Smooth muscle cell (in vitro differentiated cells): Measurements from ENCODE around the gene ACSL3. TPM values are rescaled to one million over a fixed set of nuclear protein-coding genes. Genes with fewer than 3 reads are reported as not detected.

Experiments
- DNase-seq: peaks from one replicate; lab custom pipeline; 2025; ENCODE audit not compliant: unreplicated experiment; lab: John Stamatoyannopoulos, UW
- H2AFZ ChIP-seq: fragments of 200-600 bp; sonication (generic); 2 replicates; pipeline ENCODE4 v1.6.0; 2016; ENCODE audit warnings: antibody characterized with exemption, low read depth, mild to moderate bottlenecking
- H3F3A ChIP-seq: fragments of 200-600 bp; sonication (generic); 2 replicates; pipeline ENCODE4 v1.6.0; 2017; ENCODE audit warnings: antibody characterized with exemption, low read depth
- H3K27ac ChIP-seq: fragments of 200-600 bp; sonication (generic); 2 replicates; pipeline ENCODE4 v1.5.1; 2016; ENCODE audit warnings: low read depth, mild to moderate bottlenecking
- H3K27me3 ChIP-seq: fragments of 200-600 bp; sonication (generic); 2 replicates; pipeline ENCODE4 v1.6.1; 2016; ENCODE audit warnings: low read depth, mild to moderate bottlenecking
- H3K36me3 ChIP-seq: fragments of 200-600 bp; sonication (generic); 2 replicates; pipeline ENCODE4 v1.5.1; 2016; ENCODE audit warnings: low read depth
- H3K4me1 ChIP-seq: fragments of 200-600 bp; sonication (generic); 2 replicates; pipeline ENCODE4 v1.5.1; 2016; ENCODE audit warnings: low read depth
- H3K4me2 ChIP-seq: fragments of 200-600 bp; sonication (generic); 2 replicates; pipeline ENCODE4 v1.6.0; 2016; ENCODE audit warnings: mild to moderate bottlenecking
- H3K4me3 ChIP-seq: fragments of 200-600 bp; sonication (generic); 2 replicates; pipeline ENCODE4 v1.5.1; 2016; ENCODE audit warnings: mild to moderate bottlenecking
- H3K79me2 ChIP-seq: fragments of 200-600 bp; sonication (generic); 2 replicates; pipeline ENCODE4 v1.6.0; 2016; ENCODE audit warnings: low read depth, mild to moderate bottlenecking
- H3K9ac ChIP-seq: fragments of 200-600 bp; sonication (generic); 2 replicates; pipeline ENCODE4 v1.6.0; 2016; ENCODE audit warnings: low read depth
- H3K9me3 ChIP-seq: fragments of 200-600 bp; sonication (generic); replicated peaks from 2 replicates; pipeline ENCODE4 v1.5.1; 2016; ENCODE audit warnings: low read depth
- H4K20me1 ChIP-seq: fragments of 200-600 bp; sonication (generic); 2 replicates; pipeline ENCODE4 v1.6.0; 2016; ENCODE audit warnings: low read depth
- CTCF ChIP-seq: fragments of 200-600 bp; sonication (generic); IDR thresholded peaks from 2 replicates; pipeline ENCODE4 v1.5.1; 2017; ENCODE audit warnings: borderline replicate concordance, mild to moderate bottlenecking, antibody characterized with exemption; ENCODE audit not compliant: insufficient read depth, poor library complexity, severe bottlenecking
- WGBS: methylation state at CpG from one replicate; pipeline ENCODE4 v1.1.7; 2016; ENCODE audit warnings: low lambda C conversion rate; 5-methylcytosine and 5-hydroxymethylcytosine counted together
- polyA plus RNA-seq: library from polyadenylated mRNA; unstranded; fragments of >200 nt; fragmentation: Nextera tagmentation; extraction: Ambion mirVana; gene quantifications from 2 replicates; pipeline ENCODE4 v1.2.1, GENCODE V29; 2016
- total RNA-seq: library from RNA; depleted of rRNA; stranded (reverse); fragments of >200 nt; gene quantifications from 2 replicates; pipeline ENCODE4 v1.2.3, GENCODE V29; 2014

ACSL3 gene
- total and polyA plus RNA-seq, 2 experiments from 2014 or later: 111 to 183 TPM

- H3K36me3 ChIP-seq: no peaks in the 10 kb centered on the region
- H2AFZ ChIP-seq: no peak overlapping the region
- WGBS: 22% methylated on average over 13 of the region's 13 CpGs
- no peak for DNase-seq
- H3K9me3 ChIP-seq: no peaks in the 10 kb centered on the region
- H3K27ac ChIP-seq: peak overlapping the region; percentile 86
- H3K27me3 ChIP-seq: no peaks in the 10 kb centered on the region
- H3F3A ChIP-seq: peaks cover 5% of the 10 kb centered on the region
- H3K4me3 ChIP-seq: no peak overlapping the region
- peaks cover 5% of the 10 kb centered on the region for H3K4me1 ChIP-seq
- peak overlapping the region; percentile 30 for H3K4me2 ChIP-seq
- H3K9ac ChIP-seq: peak overlapping the region; percentile 25
- H3K79me2 ChIP-seq: no peaks in the 10 kb centered on the region
- TF ChIP-seq CTCF: no peak
- no peaks in the 10 kb centered on the region for H4K20me1 ChIP-seq
Observed at GRCh38 chr2:222950638-222951285, 89.9 kb downstream of the ACSL3 start.

- Histone ChIP-seq H4K20me1 (no peaks in the 10 kb centered on the region), H3K4me2 (no peak overlapping the region), H3F3A (peaks cover 5% of the 10 kb centered on the region), H3K4me1 (no peaks in the 10 kb centered on the region), H3K4me3 (no peak overlapping the region), H3K9me3 (no peaks in the 10 kb centered on the region), H3K27ac (no peak overlapping the region), H3K9ac (no peak overlapping the region), H3K36me3 (no peaks in the 10 kb centered on the region), H3K79me2 (no peaks in the 10 kb centered on the region), H2AFZ (no peak overlapping the region), H3K27me3 (no peaks in the 10 kb centered on the region)
- no peak for TF ChIP-seq CTCF
- no peak for DNase-seq
Observed at GRCh38 chr2:222952204-222952603, 91.4 kb downstream of the ACSL3 start.

GRCh38 chr2:222955008-222955407 is 94.2 kb downstream of the ACSL3 start:
- Histone ChIP-seq H3K9ac (no peak overlapping the region), H3K27me3 (no peaks in the 10 kb centered on the region), H3K4me3 (no peak overlapping the region), H3K9me3 (no peaks in the 10 kb centered on the region), H3K27ac (no peak overlapping the region), H4K20me1 (no peaks in the 10 kb centered on the region), H2AFZ (no peak overlapping the region), H3K36me3 (no peaks in the 10 kb centered on the region), H3F3A (peaks cover 13% of the 10 kb centered on the region), H3K79me2 (no peaks in the 10 kb centered on the region), H3K4me2 (no peak overlapping the region), H3K4me1 (peaks cover 5% of the 10 kb centered on the region)
- DNase-seq: no peak
- TF ChIP-seq CTCF: no peak
- WGBS: 87% methylated on average over 1 of the region's 1 CpG

GRCh38 chr2:222959358-222959757 is 98.5 kb downstream of the ACSL3 start:
- H3K9ac ChIP-seq: no peak overlapping the region
- H3K79me2 ChIP-seq: no peaks in the 10 kb centered on the region
- DNase-seq: no peak
- peak overlapping the region; percentile 62 for H3K4me2 ChIP-seq
- peaks cover 8% of the 10 kb centered on the region for H3F3A ChIP-seq
- H4K20me1 ChIP-seq: no peaks in the 10 kb centered on the region
- no peaks in the 10 kb centered on the region for H3K9me3 ChIP-seq
- H3K4me1 ChIP-seq: peaks cover 5% of the 10 kb centered on the region
- no peaks in the 10 kb centered on the region for H3K36me3 ChIP-seq
- 3% methylated on average over 4 of the region's 4 CpGs for WGBS
- H3K27me3 ChIP-seq: no peaks in the 10 kb centered on the region
- H3K27ac ChIP-seq: peak overlapping the region; percentile 58
- peak; percentile 40 for TF ChIP-seq CTCF
- H2AFZ ChIP-seq: no peak overlapping the region
- no peak overlapping the region for H3K4me3 ChIP-seq
